ENCODE measurements around the gene C4BPA.

C4BPA gene

GRCh38 chr1:207103892-207104373 is at the start of gene C4BPA:
Gene C4BPA, plus strand, starts transcription at chr1:207104233. Its CDS starts 8,793 bp downstream, at chr1:207113026.
- TF ChIP-seq EP300 (IDR thresholded peaks at IDR 0.05; ENCODE audit: borderline replicate concordance) (no peak), CEBPB (IDR thresholded peaks at IDR 0.05) (0 out of 2 replicates have a peak, but pooled peaks have one; percentile 6)

- no peak for TF ChIP-seq TCF12 (IDR thresholded peaks at IDR 0.05; ENCODE audit: low read depth)
- no peak for TF ChIP-seq REST (IDR thresholded peaks at IDR 0.05; ENCODE audit: low read depth)
- no peak for TF ChIP-seq FOXM1 (IDR thresholded peaks at IDR 0.05; ENCODE audit: borderline replicate concordance, low read depth)
- TF ChIP-seq TAF1 (IDR thresholded peaks at IDR 0.05; ENCODE audit: low read depth) = no peak
- TF ChIP-seq ZBTB7A (IDR thresholded peaks at IDR 0.05; ENCODE audit: low read depth) = no peak
- TF ChIP-seq CEBPB (IDR thresholded peaks at IDR 0.05) = no peak
- no peak for TF ChIP-seq EGR1 (IDR thresholded peaks at IDR 0.05)
- no peak for TF ChIP-seq USF1 (IDR thresholded peaks at IDR 0.05)
- TF ChIP-seq YY1 (IDR thresholded peaks at IDR 0.05; ENCODE audit: low read depth) = no peak
- TF ChIP-seq EP300 (IDR thresholded peaks at IDR 0.05; ENCODE audit: borderline replicate concordance) = no peak
- TF ChIP-seq NFIC (IDR thresholded peaks at IDR 0.05) = no peak
- TF ChIP-seq MAX (IDR thresholded peaks at IDR 0.05) = no peak
- no peak for TF ChIP-seq CREB1 (IDR thresholded peaks at IDR 0.05; ENCODE audit: low read depth)
- TF ChIP-seq TEAD4 (IDR thresholded peaks at IDR 0.05) = no peak
- no peak for TF ChIP-seq RAD21 (IDR thresholded peaks at IDR 0.05; ENCODE audit: low read depth)
Measured at GRCh38 chr1:207054491-207054890, 49.5 kb upstream of the C4BPA start.

GRCh38 chr1:207055386-207056001 is 48.5 kb upstream of the C4BPA start:
- TF ChIP-seq FOXM1 (IDR thresholded peaks at IDR 0.05; ENCODE audit: borderline replicate concordance, low read depth) (no peak), EP300 (IDR thresholded peaks at IDR 0.05; ENCODE audit: borderline replicate concordance) (no peak), TEAD4 (IDR thresholded peaks at IDR 0.05) (no peak), MAX (IDR thresholded peaks at IDR 0.05) (no peak), YY1 (IDR thresholded peaks at IDR 0.05; ENCODE audit: low read depth) (no peak), TCF12 (IDR thresholded peaks at IDR 0.05; ENCODE audit: low read depth) (no peak), CREB1 (IDR thresholded peaks at IDR 0.05; ENCODE audit: low read depth) (no peak), ZBTB7A (IDR thresholded peaks at IDR 0.05; ENCODE audit: low read depth) (no peak), TAF1 (IDR thresholded peaks at IDR 0.05; ENCODE audit: low read depth) (no peak), CEBPB (IDR thresholded peaks at IDR 0.05) (no peak), USF1 (IDR thresholded peaks at IDR 0.05) (no peak), RAD21 (IDR thresholded peaks at IDR 0.05; ENCODE audit: low read depth) (no peak), EGR1 (IDR thresholded peaks at IDR 0.05) (no peak), NFIC (IDR thresholded peaks at IDR 0.05) (no peak), REST (IDR thresholded peaks at IDR 0.05; ENCODE audit: low read depth) (no peak)

GRCh38 chr1:207056673-207057072 is 47.4 kb upstream of the C4BPA start:
- TF ChIP-seq CEBPB (IDR thresholded peaks at IDR 0.05) = no peak
- no peak for TF ChIP-seq TEAD4 (IDR thresholded peaks at IDR 0.05)
- no peak for TF ChIP-seq RAD21 (IDR thresholded peaks at IDR 0.05; ENCODE audit: low read depth)
- TF ChIP-seq CREB1 (IDR thresholded peaks at IDR 0.05; ENCODE audit: low read depth) = no peak
- no peak for TF ChIP-seq EP300 (IDR thresholded peaks at IDR 0.05; ENCODE audit: borderline replicate concordance)
- TF ChIP-seq REST (IDR thresholded peaks at IDR 0.05; ENCODE audit: low read depth) = no peak
- no peak for TF ChIP-seq NFIC (IDR thresholded peaks at IDR 0.05)
- no peak for TF ChIP-seq TCF12 (IDR thresholded peaks at IDR 0.05; ENCODE audit: low read depth)
- no peak for TF ChIP-seq ZBTB7A (IDR thresholded peaks at IDR 0.05; ENCODE audit: low read depth)
- no peak for TF ChIP-seq MAX (IDR thresholded peaks at IDR 0.05)
- no peak for TF ChIP-seq EGR1 (IDR thresholded peaks at IDR 0.05)
- TF ChIP-seq YY1 (IDR thresholded peaks at IDR 0.05; ENCODE audit: low read depth) = no peak
- TF ChIP-seq TAF1 (IDR thresholded peaks at IDR 0.05; ENCODE audit: low read depth) = no peak

Measured in Ishikawa (cell line).